ENCODE measurements around the gene SRPX2. TPM values are rescaled to one million over a fixed set of nuclear protein-coding genes. Genes with fewer than 3 reads are reported as not detected.

SRPX2 gene
- total RNA-seq, 3 donors from 2014 or later = 15.2 to 61.0 (median 32.6) TPM

DNA sequence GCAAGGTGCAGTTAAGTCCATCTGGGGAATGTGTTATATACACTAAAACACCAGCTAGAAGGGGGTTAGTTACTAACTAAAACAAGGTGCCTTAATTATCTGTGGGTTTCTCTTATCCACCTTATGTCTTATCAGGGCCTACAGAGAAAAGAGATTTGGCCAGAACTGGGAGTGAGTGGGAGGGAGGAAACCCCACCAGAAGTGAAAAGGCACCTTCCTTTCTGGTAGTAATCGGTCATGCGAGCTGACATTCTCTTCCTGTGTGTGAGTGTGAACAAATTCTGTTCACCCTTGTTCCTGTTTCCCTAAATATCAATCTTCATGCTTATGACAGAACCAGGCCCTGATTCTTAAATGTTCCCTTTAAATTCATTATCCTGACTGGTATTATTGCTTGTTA lies 43.5 kb downstream of the SRPX2 start:
- no peak overlapping the region for H3K27ac ChIP-seq
- no peak overlapping the region for H3K4me3 ChIP-seq
- H3K36me3 ChIP-seq = no peaks in the 10 kb centered on the region
- no peaks in the 10 kb centered on the region for H3K9me3 ChIP-seq
- peaks cover 0 to 44% of the 10 kb centered on the region in 2 donors for H3K27me3 ChIP-seq
- intact Hi-C loops (cut with DNase I; ENCODE audit: low total_unique reads) = loop anchor here (10.0 kb wide), 2 partner anchors 77 to 1253 kb away; no protein-coding TSS in a partner anchor
- H3K4me1 ChIP-seq = no peaks in the 10 kb centered on the region
- TF ChIP-seq, protein P1, sequence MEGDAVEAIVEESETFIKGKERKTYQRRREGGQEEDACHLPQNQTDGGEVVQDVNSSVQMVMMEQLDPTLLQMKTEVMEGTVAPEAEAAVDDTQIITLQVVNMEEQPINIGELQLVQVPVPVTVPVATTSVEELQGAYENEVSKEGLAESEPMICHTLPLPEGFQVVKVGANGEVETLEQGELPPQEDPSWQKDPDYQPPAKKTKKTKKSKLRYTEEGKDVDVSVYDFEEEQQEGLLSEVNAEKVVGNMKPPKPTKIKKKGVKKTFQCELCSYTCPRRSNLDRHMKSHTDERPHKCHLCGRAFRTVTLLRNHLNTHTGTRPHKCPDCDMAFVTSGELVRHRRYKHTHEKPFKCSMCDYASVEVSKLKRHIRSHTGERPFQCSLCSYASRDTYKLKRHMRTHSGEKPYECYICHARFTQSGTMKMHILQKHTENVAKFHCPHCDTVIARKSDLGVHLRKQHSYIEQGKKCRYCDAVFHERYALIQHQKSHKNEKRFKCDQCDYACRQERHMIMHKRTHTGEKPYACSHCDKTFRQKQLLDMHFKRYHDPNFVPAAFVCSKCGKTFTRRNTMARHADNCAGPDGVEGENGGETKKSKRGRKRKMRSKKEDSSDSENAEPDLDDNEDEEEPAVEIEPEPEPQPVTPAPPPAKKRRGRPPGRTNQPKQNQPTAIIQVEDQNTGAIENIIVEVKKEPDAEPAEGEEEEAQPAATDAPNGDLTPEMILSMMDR (IDR thresholded peaks at IDR 0.05) = no peak
- no peak for TF ChIP-seq POLR2AphosphoS5 (IDR thresholded peaks at IDR 0.05)
- no peak for TF ChIP-seq POLR2A (IDR thresholded peaks at IDR 0.05)
- no peak for DNase-seq (ENCODE audit: low spot score in 2 of 2)

GRCh38 chrX:100695302-100695701 lies 51.3 kb downstream of the SRPX2 start:
- H3K27me3 ChIP-seq = peaks cover 0 to 40% of the 10 kb centered on the region in 2 donors
- no peak overlapping the region for H3K27ac ChIP-seq
- no peak overlapping the region for H3K4me3 ChIP-seq
- intact Hi-C loops (cut with DNase I; ENCODE audit: low total_unique reads) = no loop called here
- DNase-seq (ENCODE audit: low spot score in 2 of 2) = no peak
- H3K36me3 ChIP-seq = no peaks in the 10 kb centered on the region
- H3K9me3 ChIP-seq = no peaks in the 10 kb centered on the region
- no peaks in the 10 kb centered on the region for H3K4me1 ChIP-seq
- TF ChIP-seq POLR2AphosphoS5 (IDR thresholded peaks at IDR 0.05) = no peak
- TF ChIP-seq, protein P1 (IDR thresholded peaks at IDR 0.05) = no peak
- no peak for TF ChIP-seq POLR2A (IDR thresholded peaks at IDR 0.05)

- Histone ChIP-seq H3K36me3 (no peaks in the 10 kb centered on the region), H3K4me1 (no peaks in the 10 kb centered on the region), H3K9me3 (no peaks in the 10 kb centered on the region), H3K27ac (no peak overlapping the region), H3K27me3 (peaks cover 0 to 41% of the 10 kb centered on the region in 2 donors), H3K4me3 (no peak overlapping the region)
- no peak for DNase-seq (ENCODE audit: low spot score in 2 of 2)
- TF ChIP-seq, protein P1 (IDR thresholded peaks at IDR 0.05) = no peak
- no peak for TF ChIP-seq POLR2AphosphoS5 (IDR thresholded peaks at IDR 0.05)
- TF ChIP-seq POLR2A (IDR thresholded peaks at IDR 0.05) = no peak
- intact Hi-C loops (cut with DNase I; ENCODE audit: low total_unique reads) = no loop called here
Observed at GRCh38 chrX:100695991-100696390, 52.0 kb downstream of the SRPX2 start.

GRCh38 chrX:100696699-100697351 lies 52.8 kb downstream of the SRPX2 start:
- intact Hi-C loops (cut with DNase I; ENCODE audit: low total_unique reads) = no loop called here
- no peak for DNase-seq (ENCODE audit: low spot score in 2 of 2)
- Histone ChIP-seq H3K27me3 (peaks cover 0 to 49% of the 10 kb centered on the region in 2 donors), H3K36me3 (no peaks in the 10 kb centered on the region), H3K4me1 (no peaks in the 10 kb centered on the region), H3K4me3 (no peak overlapping the region), H3K9me3 (no peaks in the 10 kb centered on the region), H3K27ac (no peak overlapping the region)
- TF ChIP-seq, protein P1 (IDR thresholded peaks at IDR 0.05) = no peak
- TF ChIP-seq POLR2AphosphoS5 (IDR thresholded peaks at IDR 0.05) (no peak), POLR2A (IDR thresholded peaks at IDR 0.05) (no peak)

DNA sequence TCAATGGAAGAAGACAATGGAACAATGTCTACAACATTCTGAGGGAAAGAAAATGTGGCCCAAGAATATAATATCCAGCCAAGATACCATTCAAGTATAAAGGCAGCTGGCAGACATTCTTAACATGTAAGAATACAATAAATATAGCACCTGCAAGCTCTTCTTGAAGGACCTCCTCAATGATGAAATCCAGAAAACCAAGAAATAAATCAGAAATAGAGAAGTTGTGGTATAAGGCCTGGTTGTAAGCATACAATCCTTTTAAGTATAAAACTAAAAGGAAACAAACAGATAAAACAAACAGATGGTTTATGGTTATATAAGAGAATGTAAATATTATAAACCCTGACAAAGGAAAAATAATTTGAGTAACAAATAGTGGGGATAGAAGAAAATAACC lies 54.6 kb downstream of the SRPX2 start:
- DNase-seq (ENCODE audit: low spot score in 2 of 2) = no peak
- H3K27ac ChIP-seq = no peak overlapping the region
- no peaks in the 10 kb centered on the region for H3K9me3 ChIP-seq
- TF ChIP-seq POLR2AphosphoS5 (IDR thresholded peaks at IDR 0.05) (no peak), POLR2A (IDR thresholded peaks at IDR 0.05) (no peak)
- TF ChIP-seq, protein P1 (IDR thresholded peaks at IDR 0.05) = no peak
- peaks cover 0 to 43% of the 10 kb centered on the region in 2 donors for H3K27me3 ChIP-seq
- no peak overlapping the region for H3K4me3 ChIP-seq
- H3K36me3 ChIP-seq = no peaks in the 10 kb centered on the region
- no peaks in the 10 kb centered on the region for H3K4me1 ChIP-seq
- intact Hi-C loops (cut with DNase I; ENCODE audit: low total_unique reads) = no loop called here
